ENCODE data around the gene HSPA2.
"Not testable (repeated sequence)": the region's sequence is repeated elsewhere in the genome, so short reads cannot be mapped to it uniquely, and the experiment has no call there.

Gene HSPA2

DNA sequence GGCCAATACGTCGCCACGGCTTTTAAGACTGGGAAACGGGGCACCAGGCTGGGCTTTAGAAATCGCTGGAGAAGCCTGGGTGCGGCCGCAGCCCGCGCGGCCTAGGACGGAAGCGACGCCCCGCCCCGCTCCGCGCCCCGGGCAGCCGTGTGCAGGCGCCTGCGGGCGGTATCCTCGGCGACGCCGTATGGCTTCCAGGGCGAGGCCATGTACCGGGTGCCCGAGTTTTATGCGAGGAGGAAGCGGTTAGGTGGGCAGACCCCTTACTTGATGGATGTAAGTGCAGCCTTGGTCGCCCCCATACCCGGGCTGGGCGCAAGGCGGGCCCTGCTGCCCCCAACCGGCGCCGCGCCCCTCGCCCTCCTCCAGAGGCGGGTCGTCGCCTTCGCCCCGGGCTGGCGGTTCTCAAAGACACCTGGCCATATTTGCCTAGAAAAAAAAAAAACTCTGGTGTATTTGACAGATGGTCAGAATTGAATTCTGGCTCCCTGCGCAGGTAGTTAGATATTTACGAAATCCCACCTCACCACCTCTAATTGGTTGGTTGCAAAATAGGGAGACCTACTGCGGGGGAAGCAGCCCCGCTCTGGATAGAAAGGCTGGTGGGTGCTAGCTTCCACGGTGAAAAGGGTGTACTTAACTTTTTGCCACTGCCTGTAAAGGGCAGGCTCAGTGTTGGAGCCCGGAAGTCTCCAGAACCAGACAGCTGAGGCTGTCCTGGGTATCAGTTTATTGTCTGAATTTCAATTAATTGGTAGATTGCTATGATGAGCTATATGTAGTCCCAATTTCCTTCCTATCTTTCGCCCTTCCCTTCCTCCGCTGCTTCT is 9.5 kb downstream of the HSPA2 start, which contains the start of gene PPP1R36:
Gene PPP1R36, plus strand, starts transcription at position 171 of the 830 bp plus-strand sequence. Its CDS starts 37 bp downstream, at position 208.
- intact Hi-C loops (cut with DNase I), result loop anchor here (5.0 kb wide), 1 partner anchor 212 kb away; no protein-coding TSS in a partner anchor
- DNase-seq, result peak in 22 of 42 donors; percentile 11 to 58 (median 35)

GRCh38 chr14:64550621-64551333 is 10.2 kb downstream of the HSPA2 start:
- no peak for DNase-seq
- intact Hi-C loops (cut with DNase I), result no loop called here

- intact Hi-C loops (cut with DNase I), result no loop called here
- DNase-seq, result no peak
Observed at GRCh38 chr14:64554556-64554955, 14.0 kb downstream of the HSPA2 start.

- DNase-seq, result no peak
- intact Hi-C loops (cut with DNase I), result no loop called here
Observed at GRCh38 chr14:64556526-64556925, 16.0 kb downstream of the HSPA2 start.

DNA sequence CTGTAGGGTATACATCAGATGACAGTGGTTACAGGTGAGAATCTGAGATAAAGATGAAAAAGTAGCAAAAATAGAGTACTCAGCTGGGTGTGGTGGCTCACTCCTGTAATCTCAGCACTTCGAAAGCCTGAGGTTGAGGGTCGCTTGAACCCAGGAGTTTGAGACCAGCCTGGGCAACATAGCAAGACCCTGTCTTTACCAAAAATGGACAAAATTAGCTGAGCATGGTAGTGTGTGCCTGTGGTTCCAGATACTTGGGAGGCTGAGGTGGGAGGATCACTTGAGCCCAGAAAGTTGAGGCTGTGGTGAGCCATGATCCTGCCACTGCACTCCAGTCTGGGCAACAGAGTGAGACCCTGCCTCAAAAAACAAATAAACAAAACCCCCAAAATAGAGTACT is 17.7 kb downstream of the HSPA2 start:
- intact Hi-C loops (cut with DNase I), result not testable (repeated sequence)
- peak in 1 of 42 donors; percentile 4 for DNase-seq

- DNase-seq, result no peak
- intact Hi-C loops (cut with DNase I), result no loop called here
Observed at GRCh38 chr14:64561631-64562030, 21.1 kb downstream of the HSPA2 start.

DNA sequence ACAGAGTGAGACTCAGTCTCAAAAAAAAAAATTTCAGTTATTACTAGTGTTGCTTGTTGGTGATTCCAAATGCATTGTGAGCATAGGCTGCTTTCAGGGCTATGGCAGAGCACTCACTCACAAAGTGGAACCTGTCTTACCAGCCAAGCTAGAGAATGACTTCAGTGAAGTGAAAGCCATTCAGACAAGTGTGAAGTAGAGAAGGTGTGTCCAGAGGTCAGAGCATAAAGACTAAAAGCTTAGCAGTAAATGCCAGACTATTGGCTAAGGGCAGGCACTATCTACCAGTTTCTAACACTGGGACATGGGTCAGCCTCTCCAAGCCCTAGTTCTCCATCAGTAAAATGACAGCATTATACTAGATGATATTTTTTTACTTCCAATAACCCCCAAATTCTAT is 21.9 kb downstream of the HSPA2 start:
- peak in 1 of 42 donors; percentile 20 for DNase-seq
- intact Hi-C loops (cut with DNase I), result no loop called here

- peak in 10 of 42 donors; percentile 19 to 69 (median 42) for DNase-seq
Observed at GRCh38 chr14:64563696-64564095, 23.2 kb downstream of the HSPA2 start.

DNA sequence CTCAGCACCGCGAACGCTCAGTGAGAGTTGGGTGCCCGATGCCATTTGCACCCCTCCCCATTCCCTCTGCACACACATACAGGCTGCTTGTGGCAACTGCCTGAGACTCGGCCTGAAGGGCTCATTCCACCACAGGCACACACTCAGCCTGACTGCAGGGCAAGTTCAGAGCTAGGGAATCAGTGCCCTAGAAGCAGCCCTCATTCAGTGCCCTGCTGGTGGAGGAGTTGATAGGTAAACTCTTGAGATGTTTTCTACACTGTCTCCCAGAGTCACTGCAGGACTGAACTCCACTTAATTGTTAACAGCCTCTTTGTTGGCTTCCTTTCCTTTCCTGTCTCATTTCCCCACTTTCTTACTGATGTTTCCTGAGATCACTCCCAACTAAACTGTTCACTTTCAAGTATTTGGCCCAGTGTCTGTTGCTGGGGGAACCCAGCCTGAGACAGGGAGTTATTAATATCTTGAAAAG is 26.1 kb downstream of the HSPA2 start:
- intact Hi-C loops (cut with DNase I), result no loop called here
- DNase-seq, result peak in 20 of 42 donors; percentile 7 to 70 (median 38)

More at GRCh38 chr14:64563696-64564095, 23.2 kb downstream of the HSPA2 start:
- intact Hi-C loops (cut with DNase I), result no loop called here

DNA sequence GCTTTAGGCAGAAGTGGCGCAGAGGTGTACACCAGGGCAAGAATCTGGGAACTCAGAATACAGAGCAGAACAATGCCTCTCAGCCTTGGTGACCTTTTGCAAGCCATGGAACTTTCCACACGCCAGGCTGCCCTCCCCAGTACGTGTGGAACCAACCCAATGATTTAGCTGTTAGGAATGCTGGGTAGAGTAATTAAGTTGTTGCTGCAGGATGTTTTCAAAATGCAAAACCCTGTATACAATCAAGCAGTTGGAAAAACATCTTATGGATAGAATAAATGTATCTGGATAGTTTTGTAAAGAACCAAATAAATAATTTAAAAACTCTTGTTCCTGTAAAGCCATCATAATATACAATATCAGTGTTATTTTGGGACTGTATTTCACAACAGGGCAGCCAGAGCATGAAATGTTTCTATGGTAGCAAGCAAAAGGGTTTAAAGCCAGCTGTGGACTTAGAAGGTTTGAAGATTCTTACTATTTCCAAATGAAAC is 28.6 kb downstream of the HSPA2 start:
- intact Hi-C loops (cut with DNase I), result no loop called here
- DNase-seq, result peak in 41 of 42 donors; percentile 24 to 89 (median 63)

GRCh38 chr14:64569646-64570045 is 29.1 kb downstream of the HSPA2 start:
- intact Hi-C loops (cut with DNase I), result not testable (repeated sequence)
- DNase-seq, result peak in 1 of 42 donors; percentile 41

DNA sequence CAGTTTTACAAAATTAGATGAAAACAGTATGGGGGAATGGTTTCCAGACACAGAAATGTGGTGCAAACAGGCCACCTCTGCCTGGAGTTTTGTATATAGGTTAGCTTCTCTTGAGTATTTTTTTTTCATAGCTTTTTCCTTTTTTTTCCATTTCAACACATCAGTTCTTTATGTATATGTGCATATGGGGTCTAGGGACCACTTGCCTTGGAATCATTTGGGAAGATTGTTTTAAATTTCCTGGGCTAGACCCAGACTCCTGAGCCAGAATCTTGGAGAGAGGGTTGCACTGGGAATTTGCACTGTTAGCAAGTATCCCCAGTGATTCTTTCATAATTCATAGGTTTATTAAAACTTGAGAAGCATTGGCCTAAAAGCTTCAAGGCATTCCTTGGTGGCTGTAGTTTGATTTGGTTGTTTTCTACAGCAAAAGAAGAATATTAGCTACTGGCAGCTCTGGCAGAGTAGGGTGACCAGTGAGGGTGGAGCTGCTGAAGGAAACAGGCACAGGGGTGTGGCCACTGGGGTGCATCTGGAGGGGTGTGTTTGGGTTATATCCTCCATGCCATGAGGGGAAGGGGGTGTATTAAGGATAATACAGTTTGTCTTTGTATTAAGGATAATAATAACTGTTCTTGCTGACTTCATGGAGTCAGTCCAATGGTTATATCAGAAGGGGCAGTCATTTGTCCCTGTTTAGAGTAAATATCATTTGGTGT is 32.0 kb downstream of the HSPA2 start:
- intact Hi-C loops (cut with DNase I), result no loop called here
- peak in 40 of 42 donors; percentile 11 to 80 (median 54) for DNase-seq

GRCh38 chr14:64573109-64573508 is 32.6 kb downstream of the HSPA2 start:
- peak in 23 of 42 donors; percentile 18 to 82 (median 50) for DNase-seq
- intact Hi-C loops (cut with DNase I), result no loop called here

GRCh38 chr14:64574371-64575107 is 34.0 kb downstream of the HSPA2 start:
- intact Hi-C loops (cut with DNase I), result no loop called here

GRCh38 chr14:64577211-64577610 is 36.7 kb downstream of the HSPA2 start:
- DNase-seq, result peak in 1 of 42 donors; percentile 38
- intact Hi-C loops (cut with DNase I), result no loop called here

More at GRCh38 chr14:64574371-64575107, 34.0 kb downstream of the HSPA2 start:
- peak in 1 of 42 donors; percentile 43 for DNase-seq

DNA sequence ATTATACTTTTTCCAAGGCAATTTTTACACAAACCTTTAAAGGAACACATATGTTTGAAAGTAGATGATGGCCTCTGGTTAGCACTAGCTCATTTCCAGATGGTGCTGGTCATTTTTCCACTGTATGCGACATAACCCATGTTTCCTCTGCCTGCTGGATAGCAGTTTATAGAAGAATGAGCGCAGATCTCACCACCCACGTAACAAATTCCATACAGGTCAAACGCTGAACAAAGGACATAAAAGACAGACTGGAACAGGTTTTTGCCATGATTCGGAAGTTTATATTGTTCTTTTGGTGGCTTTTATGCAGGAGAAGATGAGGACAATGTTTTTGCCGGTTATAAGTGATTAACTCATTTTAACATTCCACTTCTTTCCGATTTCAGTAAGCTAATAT is 39.9 kb downstream of the HSPA2 start:
- intact Hi-C loops (cut with DNase I), result no loop called here
- DNase-seq, result no peak

DNA sequence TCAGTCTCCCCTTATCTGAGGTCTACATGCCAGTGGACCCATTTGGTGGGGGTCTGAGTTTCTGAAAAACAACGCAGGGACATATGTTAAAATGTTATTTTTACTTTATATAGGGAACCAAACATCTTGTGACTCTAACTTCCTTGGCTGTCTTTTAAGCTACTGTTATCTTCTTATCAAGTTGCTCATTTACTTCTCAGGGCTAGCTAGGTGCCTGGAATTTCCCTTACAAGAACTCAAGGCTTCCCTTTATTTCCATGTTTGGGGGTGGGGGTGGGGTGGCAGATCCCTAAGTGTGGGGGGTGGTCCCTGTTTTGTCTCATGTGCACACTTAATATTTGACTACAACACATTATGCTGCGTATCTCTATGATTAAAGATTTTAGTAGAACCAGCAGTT is 40.8 kb downstream of the HSPA2 start:
- intact Hi-C loops (cut with DNase I), result no loop called here

GRCh38 chr14:64581817-64582216 is 41.3 kb downstream of the HSPA2 start:
- intact Hi-C loops (cut with DNase I), result no loop called here
- DNase-seq, result peak in 1 of 42 donors; percentile 24

More for the DNA sequence above, 40.8 kb downstream of the HSPA2 start:
- no peak for DNase-seq

Data from head of caudate nucleus (tissue), 42 donors.